GM19395 (cell line): ENCODE results near the gene MIEF2.
"Not testable (repeated sequence)": the region's sequence is repeated elsewhere in the genome, so short reads cannot be mapped to it uniquely, and the experiment has no call there.

Experiments used
- ATAC-seq: cut with Tn5 transposase; IDR thresholded peaks from one replicate; pipeline ENCODE4 v1.9.1; 2021; ENCODE audit warnings: mild to moderate bottlenecking, moderate library complexity; ENCODE audit not compliant: unreplicated experiment

Gene MIEF2

GRCh38 chr17:18260332-18261145 lies at the start of gene MIEF2:
TSS of gene MIEF2 (plus strand) at chr17:18260662. CDS start at chr17:18262721, 2,059 bp downstream.
- ATAC-seq, result peak; percentile 83

GRCh38 chr17:18213666-18214270 lies 46.7 kb upstream of the MIEF2 start:
- ATAC-seq, result no peak

- not testable (repeated sequence) for ATAC-seq
These were observed 43.6 kb upstream of the MIEF2 start for GRCh38 chr17:18216906-18217305.

- ATAC-seq, result no peak
These were observed 42.9 kb upstream of the MIEF2 start for GRCh38 chr17:18217412-18218015.

- ATAC-seq, result no peak
These were observed 41.6 kb upstream of the MIEF2 start for GRCh38 chr17:18218756-18219415.

- ATAC-seq, result no peak
These were observed 36.4 kb upstream of the MIEF2 start for GRCh38 chr17:18224053-18224386.

GRCh38 chr17:18224387-18225120 lies 35.9 kb upstream of the MIEF2 start:
- ATAC-seq, result no peak

- ATAC-seq, result peak; percentile 70
These were observed 35.3 kb upstream of the MIEF2 start, which contains the start of gene LLGL1 for GRCh38 chr17:18225121-18225641. TSS of gene LLGL1 (plus strand) at chr17:18225635. CDS start at chr17:18225683, 48 bp downstream.

GRCh38 chr17:18225642-18226283 lies 34.7 kb upstream of the MIEF2 start:
- peak; percentile 24 for ATAC-seq

- no peak for ATAC-seq
These were observed 34.0 kb upstream of the MIEF2 start for GRCh38 chr17:18226284-18226945.

- ATAC-seq, result no peak
These were observed 32.8 kb upstream of the MIEF2 start for GRCh38 chr17:18227635-18228034.

GRCh38 chr17:18228176-18228682 lies 32.2 kb upstream of the MIEF2 start:
- no peak for ATAC-seq

- no peak for ATAC-seq
These were observed 31.2 kb upstream of the MIEF2 start for GRCh38 chr17:18229254-18229653.

- no peak for ATAC-seq
These were observed 30.7 kb upstream of the MIEF2 start for GRCh38 chr17:18229771-18230170.

GRCh38 chr17:18230288-18231141 lies 29.9 kb upstream of the MIEF2 start:
- ATAC-seq, result no peak

- ATAC-seq, result no peak
These were observed 29.3 kb upstream of the MIEF2 start for GRCh38 chr17:18231164-18231563.

GRCh38 chr17:18233803-18234518 lies 26.5 kb upstream of the MIEF2 start:
- no peak for ATAC-seq
